NCI-H1694 (cell line): ENCODE data around the gene ATE1.

Experiments used
- DNase-seq: peaks from one replicate; lab custom pipeline; 2025; lab: John Stamatoyannopoulos, UW

Gene ATE1

GRCh38 chr10:121873236-121873635 is 54.6 kb downstream of the ATE1 start:
- no peak for DNase-seq

- no peak for DNase-seq
Observed at GRCh38 chr10:121870413-121870812, 57.4 kb downstream of the ATE1 start.

- DNase-seq, result no peak
Observed at GRCh38 chr10:121865554-121865953, 62.3 kb downstream of the ATE1 start.

GRCh38 chr10:121864653-121865052 is 63.2 kb downstream of the ATE1 start:
- DNase-seq, result no peak

- DNase-seq, result no peak
Observed at GRCh38 chr10:121864168-121864567, 63.7 kb downstream of the ATE1 start.

GRCh38 chr10:121862649-121863048 is 65.2 kb downstream of the ATE1 start:
- no peak for DNase-seq

- no peak for DNase-seq
Observed at GRCh38 chr10:121862042-121862441, 65.8 kb downstream of the ATE1 start.

- no peak for DNase-seq
Observed at GRCh38 chr10:121860810-121861209, 67.0 kb downstream of the ATE1 start.

- no peak for DNase-seq
Observed at GRCh38 chr10:121854809-121855445, 72.9 kb downstream of the ATE1 start.

- no peak for DNase-seq
Observed at GRCh38 chr10:121853950-121854349, 73.9 kb downstream of the ATE1 start.

GRCh38 chr10:121851786-121852185 is 76.0 kb downstream of the ATE1 start:
- no peak for DNase-seq

- no peak for DNase-seq
Observed at GRCh38 chr10:121848082-121848481, 79.7 kb downstream of the ATE1 start.

- DNase-seq, result no peak
Observed at GRCh38 chr10:121846555-121846954, 81.3 kb downstream of the ATE1 start.

GRCh38 chr10:121845044-121845784 is 82.6 kb downstream of the ATE1 start:
- no peak for DNase-seq

GRCh38 chr10:121844537-121844936 is 83.3 kb downstream of the ATE1 start:
- DNase-seq, result no peak

- DNase-seq, result no peak
Observed at GRCh38 chr10:121843379-121843778, 84.5 kb downstream of the ATE1 start.

- no peak for DNase-seq
Observed at GRCh38 chr10:121841862-121842261, 86.0 kb downstream of the ATE1 start.

GRCh38 chr10:121838931-121839330 is 88.9 kb downstream of the ATE1 start:
- no peak for DNase-seq

GRCh38 chr10:121838149-121838548 is 89.7 kb downstream of the ATE1 start:
- no peak for DNase-seq

- DNase-seq, result no peak
Observed at GRCh38 chr10:121836171-121836570, 91.7 kb downstream of the ATE1 start.

- DNase-seq, result no peak
Observed at GRCh38 chr10:121835376-121835775, 92.5 kb downstream of the ATE1 start.

- no peak for DNase-seq
Observed at GRCh38 chr10:121834757-121835156, 93.1 kb downstream of the ATE1 start.

- DNase-seq, result no peak
Observed at GRCh38 chr10:121833387-121833786, 94.4 kb downstream of the ATE1 start.

GRCh38 chr10:121832647-121833046 is 95.2 kb downstream of the ATE1 start:
- DNase-seq, result no peak
